Mucosa of gallbladder (tissue), 1 donor: ENCODE results near the gene ZNF699. TPM values are rescaled to one million over a fixed set of nuclear protein-coding genes. Genes with fewer than 3 reads are reported as not detected.
"Not testable (repeated sequence)": the region's sequence is repeated elsewhere in the genome, so short reads cannot be mapped to it uniquely, and the experiment has no call there.

ENCODE experiments used
- DNase-seq: peaks from one replicate; pipeline ENCODE4 v3.0.0-alpha.2; 2020; ENCODE audit warnings: low spot score
- total RNA-seq: library from RNA; stranded (reverse); gene quantifications from one replicate; pipeline ENCODE4 v1.2.1, GENCODE V29; 2021
- donor health status: DM: no; HTN: no; CAD: no.

ZNF699 gene
- total RNA-seq: 6.3 TPM

DNA sequence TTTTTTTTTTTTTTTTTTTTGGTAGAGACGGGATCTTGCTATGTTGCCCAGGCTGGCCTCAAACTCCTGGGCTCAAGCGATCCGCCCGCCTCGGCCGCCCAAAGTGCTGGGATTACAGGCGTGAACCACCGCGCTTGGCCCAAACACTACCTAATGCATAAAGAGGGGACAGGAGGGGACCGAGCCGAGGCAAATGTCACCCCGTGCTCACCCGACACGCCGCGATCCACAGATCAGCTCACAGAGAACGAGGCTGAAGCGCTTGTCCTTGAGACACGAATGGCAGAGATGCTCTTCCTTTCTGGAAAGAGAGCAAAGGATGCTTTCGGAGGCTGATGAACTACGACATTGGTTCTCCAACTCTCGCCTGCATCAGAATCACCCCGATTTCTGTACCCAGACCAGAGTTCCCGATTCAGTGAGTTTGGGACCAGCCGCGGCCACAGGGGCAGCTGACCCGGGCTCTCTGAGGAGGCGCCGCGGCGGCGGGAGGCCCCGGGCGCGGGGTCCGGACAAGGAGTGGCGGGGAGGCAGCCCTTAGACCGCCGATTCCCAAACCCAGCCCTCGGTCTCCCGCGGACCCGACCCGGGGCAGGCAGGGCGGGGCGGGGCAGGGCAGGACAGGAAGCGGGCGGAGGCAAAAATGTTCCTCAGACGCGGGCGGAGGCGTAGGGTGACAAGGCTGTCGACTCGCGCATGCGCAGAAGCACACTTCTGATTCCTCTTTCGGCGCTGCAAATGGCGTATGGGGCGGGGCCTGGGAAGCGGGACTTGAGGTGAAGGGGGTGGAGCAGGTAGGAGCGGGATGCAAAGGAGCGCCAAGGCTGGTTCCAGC is at the start of gene ZNF699:
Gene ZNF699 (minus strand): TSS at position 700 of the 835 bp plus-strand sequence. CDS start 4,719 bp downstream, outside the sequence.
- peak; percentile 97 for DNase-seq

DNA sequence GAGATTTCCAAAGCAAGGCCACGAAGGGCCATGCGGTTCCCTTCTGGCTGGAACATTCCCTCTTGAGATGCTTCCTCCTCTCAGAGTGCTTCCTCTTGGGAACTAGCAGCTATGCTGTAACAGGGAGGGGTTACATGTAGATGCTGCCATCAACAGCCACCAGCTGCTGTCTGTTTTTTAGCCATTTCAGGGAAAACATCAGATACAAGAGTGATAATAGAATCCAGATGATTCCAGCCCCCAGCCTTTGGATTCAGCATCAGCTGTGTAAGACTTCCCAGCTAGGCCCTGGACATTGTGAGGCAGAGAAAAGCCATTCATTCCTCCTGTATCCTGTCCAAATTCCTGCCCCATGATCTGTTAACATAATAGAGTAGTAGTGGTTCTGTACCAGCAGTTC is 45.0 kb upstream of the ZNF699 start:
- DNase-seq: no peak

DNA sequence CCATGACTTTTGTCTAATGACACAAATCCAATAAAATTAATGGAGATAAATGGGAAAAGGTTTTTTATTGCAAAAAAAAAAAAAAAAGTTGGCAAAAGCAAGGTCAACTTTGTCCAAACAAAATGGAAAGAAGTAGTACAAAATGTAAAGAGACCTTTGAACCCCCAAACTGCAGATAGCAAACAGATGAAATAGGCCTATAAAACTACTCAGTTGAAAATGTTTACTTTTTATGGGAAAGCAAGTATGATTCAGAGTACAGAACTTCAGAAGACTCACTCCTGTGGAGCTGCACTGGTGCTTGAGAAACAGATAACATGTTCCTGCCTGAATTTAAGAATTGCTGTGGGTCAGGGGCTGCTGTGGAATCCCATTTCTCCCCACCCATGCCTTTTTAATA is 43.4 kb upstream of the ZNF699 start:
- no peak for DNase-seq

DNA sequence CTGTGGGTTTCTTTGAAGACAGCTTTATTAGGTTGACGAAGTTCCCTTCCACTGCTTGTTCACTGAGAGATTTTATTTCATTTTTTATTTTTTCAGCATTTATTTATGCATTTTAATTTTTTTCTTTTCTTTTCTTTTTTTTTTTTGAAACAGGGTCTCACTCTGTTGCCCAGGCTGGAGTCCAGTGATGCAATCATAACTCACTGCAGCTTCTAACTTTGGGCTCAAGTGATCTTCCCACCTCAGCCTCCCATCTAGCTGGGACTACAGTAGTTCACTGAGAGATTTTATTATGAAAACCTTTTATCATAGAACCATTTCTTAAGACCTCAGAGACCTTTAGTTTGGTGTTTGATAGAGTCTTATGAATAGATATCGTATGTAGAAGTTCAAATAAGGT is 42.9 kb upstream of the ZNF699 start:
- DNase-seq: no peak

DNA sequence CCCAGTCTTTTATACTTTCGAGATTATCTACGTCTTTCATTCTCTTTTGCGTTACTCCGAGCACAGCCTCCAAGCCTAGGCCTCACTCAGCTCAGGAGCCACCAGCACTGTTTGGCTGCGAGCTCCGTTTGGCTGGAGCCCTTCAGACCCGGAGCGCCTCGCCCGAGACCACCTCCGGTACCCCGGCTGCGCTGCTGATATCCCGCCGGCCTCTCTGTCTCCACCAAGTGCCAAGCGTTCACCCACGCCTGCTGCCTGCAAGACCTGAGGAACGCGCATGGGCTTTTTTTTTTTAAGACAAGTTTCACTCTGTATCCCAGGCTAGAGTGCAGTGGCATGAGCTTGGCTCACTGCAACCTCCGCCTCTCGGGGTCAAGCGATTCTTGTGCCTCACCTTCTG is 39.0 kb upstream of the ZNF699 start:
- no peak for DNase-seq

DNA sequence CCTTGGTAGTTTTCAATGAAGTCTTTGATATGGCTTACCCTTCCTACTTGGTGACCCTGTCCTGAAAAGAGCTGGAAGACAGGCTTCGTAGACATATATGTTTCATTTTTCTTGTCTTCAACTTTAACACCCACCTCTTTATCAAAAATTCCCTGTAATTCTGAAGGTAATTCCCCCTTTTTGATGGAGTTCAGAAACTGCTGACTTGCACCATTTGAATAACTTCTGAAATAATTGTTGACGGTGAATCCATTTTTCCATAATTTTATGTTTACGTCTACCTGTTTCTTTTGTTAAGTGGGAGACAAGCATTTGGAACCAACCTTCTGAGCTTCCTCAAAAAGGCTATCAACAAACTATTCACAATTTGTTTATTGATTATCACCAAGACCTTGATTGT is 38.6 kb upstream of the ZNF699 start:
- no peak for DNase-seq

DNA sequence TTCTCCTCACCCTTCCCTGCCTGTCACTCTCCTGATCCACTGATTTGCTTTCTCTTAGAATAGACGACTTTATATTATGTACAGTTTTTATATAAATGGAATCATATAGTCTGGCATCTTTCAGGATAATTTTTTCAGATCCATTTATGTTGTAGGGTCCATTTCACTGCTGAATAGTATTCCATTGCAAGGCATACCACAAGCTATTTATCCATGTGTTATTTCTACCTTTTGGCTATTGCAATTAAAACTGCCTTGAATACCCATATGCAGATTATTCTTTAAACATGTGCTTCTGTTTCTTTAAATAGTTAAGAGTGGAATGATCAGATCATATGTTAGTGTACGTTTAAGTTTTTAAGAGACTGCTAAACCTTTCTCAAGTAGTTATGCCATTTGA is 35.4 kb upstream of the ZNF699 start:
- DNase-seq: no peak

DNA sequence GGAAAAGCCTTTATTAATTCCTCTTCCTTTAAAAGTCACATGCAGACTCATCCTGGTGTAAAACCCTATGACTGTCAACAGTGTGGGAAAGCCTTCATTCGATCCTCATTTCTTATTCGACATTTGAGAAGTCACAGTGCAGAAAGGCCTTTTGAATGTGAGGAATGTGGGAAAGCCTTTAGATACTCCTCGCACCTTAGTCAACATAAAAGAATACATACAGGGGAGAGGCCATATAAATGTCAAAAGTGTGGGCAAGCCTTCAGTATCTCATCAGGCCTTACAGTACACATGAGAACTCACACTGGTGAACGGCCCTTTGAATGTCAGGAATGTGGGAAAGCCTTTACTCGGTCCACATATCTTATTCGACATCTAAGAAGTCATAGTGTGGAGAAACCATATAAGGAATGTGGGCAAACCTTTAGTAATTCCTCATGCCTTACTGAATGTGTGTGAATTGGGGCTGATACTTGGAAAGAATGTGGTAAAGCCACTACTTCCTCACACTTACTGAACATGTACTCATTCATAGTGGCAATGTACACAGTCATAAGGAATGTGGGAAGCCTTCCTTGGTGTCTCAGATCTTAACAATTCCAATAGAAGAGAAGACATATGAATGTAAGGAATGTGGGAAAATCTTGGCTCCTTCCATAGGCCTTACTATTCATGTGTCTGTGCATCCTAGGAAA is 33.1 kb upstream of the ZNF699 start:
- no peak for DNase-seq

DNA sequence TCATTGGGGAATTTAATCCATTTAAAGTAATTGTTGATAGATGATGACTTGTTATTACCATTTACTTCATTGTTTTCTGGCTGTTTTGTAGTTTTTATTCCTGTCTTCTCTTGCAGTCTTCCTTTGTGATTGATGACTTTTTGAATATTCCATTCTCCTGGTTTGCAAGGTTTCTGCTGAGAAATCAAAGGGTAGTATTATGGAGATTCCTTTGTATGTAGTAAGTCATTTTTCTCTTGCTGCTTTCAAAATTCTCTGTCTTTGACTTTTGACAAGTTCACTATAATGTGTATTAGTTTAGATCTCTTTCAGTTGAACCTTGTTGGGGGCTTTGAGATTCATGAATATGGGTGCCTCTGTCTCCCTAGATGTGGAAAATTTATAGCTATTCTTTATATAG is 20.4 kb upstream of the ZNF699 start:
- no peak for DNase-seq

DNA sequence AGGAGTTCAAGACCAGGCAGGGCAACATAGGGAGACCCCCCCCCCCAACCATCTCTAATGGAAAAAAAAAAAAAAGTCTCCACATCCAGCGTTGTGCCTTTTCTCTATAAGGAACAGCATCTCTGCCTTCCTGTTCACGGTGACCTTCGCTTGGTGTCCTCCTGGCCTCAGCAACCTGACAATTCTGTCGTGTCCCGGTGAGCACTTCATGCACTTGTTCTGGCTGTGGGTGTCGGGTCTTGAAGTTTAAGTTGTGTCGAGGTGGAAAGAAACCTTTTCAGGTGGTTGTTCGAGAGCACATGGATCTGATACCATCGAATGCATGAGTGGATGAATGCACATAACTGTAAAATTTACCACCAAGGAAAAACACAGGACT is 14.9 kb upstream of the ZNF699 start:
- no peak for DNase-seq

DNA sequence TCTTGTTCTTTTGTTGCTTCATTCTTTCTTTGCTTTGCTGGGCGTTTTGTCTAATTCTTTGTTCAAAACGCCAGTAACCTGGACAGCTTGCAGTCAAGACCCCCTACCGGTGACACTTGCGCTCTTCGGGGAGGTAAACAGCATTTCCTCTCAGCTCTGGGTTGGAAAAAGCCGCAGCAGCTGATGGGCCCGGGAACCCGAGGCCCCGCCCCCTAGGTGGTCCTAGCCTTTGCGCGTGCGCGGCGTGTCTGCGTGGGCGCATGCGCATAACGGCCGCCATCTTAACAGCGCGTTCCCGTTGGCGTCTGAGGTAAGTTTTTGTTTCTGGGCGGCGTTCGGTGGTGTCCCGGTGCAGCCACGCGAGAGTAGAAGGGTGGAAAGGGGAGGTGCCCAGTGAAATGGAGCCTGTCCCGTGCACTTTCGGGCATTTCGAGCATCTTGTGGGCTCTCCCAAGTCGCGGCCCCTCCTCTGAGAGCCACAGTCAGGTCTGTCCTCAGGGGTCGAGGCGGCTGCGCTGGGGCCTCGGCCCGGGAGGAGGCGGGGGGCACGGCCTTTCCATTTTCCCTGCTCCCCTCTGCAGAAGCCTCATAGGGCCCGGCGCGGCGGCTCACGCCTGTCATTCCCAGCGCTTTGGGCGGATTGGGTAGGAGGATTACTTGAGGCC is 14.4 kb upstream of the ZNF699 start, which contains the start of gene ZNF559:
Gene ZNF559 (plus strand): TSS at position 261 of the 665 bp plus-strand sequence. CDS start 14,371 bp downstream, outside the sequence.
- DNase-seq: peak; percentile 95

DNA sequence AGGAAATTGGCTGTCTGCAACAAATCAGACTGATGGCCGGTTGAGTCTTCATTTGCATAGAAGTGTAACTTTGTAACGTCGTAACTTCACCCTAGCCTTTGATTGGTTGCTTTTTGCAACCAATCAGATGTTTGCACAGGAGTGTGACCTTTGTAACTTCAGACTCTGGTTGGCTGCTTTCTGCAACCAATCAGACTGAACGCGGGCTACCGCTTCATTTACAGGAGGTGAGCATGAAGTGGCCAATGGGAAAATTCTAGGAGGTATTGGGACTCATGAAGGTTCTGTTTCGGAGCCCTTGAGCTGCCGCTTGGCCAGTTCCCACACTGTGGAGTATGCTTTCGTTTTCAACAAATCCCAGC is 13.9 kb upstream of the ZNF699 start:
- DNase-seq: peak; percentile 82

DNA sequence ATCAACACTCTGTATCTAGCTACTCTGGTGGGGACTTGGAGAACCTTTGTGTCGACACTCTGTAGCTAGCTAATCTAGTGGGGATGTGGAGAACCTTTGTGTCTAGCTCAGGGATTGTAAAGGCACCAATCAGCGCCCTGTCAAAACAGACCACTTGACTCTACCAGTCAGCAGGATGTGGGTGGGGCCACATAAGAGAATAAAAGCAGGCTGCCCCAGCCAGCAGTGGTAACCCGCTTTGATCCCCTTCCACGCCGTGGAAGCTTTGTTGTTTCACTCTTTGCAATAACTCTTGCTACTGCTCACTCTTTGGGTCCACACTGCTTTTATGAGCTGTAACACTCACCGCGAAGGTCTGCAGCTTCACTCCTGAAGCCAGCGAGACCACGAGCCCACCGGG is 12.6 kb upstream of the ZNF699 start:
- not testable (repeated sequence) for DNase-seq

DNA sequence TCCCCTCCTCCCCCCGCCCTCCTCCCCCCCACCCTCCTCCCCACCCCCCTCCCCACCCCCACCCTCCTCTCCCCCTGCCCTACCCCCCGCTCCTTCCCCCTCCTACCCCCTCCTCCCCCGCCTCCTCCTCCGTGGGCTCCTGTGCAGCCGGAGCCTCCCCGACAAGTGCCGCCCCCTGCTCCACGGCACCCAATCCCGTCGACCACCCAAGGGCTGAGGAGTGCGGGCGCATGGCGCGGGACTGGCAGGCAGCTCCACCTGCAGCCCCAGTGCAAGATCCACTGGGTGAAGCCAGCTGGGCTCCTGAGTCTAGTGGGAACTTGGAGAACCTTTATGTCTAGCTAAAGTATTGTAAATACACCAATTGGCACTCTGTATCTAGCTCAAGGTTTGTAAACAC is 12.1 kb upstream of the ZNF699 start:
- DNase-seq: not testable (repeated sequence)

DNA sequence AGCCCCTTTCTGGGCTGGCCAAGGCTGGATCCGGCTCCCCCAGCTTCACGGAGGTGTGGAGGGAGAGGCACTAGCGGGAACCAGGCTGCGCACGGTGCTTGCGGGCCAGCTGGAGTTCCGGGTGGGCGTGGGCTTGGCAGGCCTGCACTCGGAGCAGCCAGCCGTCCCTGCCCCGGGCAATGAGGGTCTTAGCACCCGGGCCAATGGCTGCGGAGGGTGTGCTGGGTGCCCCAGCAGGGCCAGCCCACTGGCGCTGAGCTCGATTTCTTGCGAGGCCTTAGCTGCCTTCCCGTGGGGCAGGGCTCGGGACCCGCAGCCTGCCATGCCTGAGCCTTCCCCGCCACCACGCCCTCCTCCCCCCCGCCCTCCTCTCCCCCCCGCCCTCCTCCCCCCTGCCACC is 11.7 kb upstream of the ZNF699 start:
- DNase-seq: no peak

DNA sequence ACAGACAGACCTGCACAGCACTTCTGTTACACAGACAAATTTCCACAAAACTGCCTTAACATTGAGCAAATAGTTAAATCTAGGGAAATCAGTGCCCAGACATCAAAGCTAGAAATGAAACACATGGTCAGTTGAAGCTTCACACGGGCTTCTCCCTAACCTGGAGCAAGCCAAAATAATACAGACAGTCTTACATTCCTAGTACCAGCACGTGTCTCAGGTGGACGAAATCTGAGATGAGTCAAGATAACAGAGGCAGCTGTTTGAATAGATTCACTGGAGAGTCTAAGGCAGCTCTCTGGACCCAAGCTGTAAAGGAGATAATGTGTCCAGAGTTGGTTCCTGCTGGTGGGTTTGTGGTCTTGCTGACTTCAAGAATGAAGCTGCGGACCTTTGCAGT is 4.1 kb upstream of the ZNF699 start:
- no peak for DNase-seq

DNA sequence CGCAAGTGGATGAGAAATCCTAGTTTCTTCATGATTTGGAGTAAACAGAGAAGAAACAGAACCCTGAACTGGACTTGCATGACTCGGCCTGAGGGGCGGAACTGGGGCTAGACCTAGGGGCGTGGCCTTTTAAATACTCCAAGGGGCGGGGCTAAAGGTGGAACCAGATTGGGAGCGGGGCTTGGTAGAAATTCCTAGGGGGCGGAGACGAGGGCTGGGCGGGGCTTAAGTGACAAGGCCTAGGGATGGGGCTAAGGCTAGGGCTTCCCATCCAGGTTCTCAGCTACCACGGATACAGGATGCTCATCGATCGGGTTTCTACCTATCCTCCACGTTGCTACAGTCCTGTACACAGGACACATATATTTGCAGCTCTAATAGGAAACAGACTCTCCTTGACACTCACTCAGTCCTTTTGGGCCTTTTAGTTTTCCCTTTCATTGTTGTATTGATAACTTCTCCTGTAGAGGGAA is 372 bp upstream of the ZNF699 start:
- peak; percentile 91 for DNase-seq

DNA sequence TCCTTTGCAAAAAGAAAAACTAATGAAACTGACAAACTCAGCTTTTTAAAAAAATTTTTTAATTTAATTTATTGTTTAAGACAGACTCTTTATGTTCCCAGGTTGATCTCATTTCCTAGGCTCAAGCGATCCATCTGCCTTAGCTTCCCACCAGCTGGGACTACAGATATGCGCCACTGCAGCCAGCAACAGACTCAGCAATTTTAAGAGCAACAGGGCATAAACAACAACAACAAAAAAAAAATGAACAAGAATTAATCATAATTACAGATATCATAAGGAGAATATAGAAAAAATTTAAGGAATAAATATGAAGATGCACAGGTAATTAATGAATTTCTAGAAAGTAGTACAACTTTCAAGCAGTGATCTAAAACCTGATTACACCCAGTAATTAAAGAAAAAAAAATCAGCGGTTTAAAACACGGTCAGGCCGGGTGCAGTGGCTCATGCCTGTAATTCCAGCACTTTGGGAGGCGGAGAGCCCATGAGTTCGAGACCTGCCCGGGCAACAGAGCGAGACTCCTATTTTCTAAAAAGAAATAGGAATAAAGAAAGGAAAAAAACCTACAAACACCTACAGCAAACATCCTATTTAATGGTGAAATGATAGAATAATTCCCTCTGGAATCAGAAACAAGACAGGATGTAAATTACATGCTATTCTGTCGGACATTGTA is 1.4 kb downstream of the ZNF699 start:
- DNase-seq: no peak

DNA sequence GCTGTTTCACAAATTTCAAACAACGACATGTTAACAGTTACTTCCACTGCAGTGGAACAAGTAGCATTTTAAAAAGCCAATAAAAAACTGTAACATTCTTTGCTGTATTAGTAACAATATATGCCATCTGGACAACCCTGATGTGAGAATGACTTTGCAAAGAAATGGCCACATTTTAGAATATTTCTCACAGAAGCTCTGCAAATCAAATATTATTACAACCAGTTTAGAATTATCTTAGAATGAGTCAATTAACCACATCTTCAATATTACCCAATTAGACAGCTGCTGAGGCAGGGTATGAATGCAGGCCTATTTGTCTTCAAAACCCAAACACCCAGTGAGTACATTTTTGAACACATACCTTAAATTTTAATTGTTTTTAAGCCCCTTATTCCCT is 3.2 kb downstream of the ZNF699 start:
- no peak for DNase-seq

DNA sequence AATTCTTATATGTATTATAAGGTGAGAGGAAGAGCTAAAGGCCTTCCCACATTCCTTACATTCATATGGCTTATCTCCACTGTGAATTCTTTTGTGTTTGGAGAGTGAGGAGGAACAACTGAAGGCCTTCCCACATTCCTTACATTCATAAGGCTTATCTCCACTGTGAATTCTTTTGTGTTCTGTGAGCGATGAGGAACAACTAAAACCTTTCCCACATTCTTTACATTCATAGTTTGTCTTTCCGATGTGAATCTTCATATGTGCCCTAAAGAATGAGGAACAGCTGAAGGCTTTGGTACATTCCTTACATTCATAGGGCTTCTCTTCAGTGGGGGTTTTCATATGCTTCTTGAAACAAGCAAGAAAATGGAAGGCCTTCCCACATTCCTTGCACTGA is 13.3 kb downstream of the ZNF699 start:
- DNase-seq: no peak

DNA sequence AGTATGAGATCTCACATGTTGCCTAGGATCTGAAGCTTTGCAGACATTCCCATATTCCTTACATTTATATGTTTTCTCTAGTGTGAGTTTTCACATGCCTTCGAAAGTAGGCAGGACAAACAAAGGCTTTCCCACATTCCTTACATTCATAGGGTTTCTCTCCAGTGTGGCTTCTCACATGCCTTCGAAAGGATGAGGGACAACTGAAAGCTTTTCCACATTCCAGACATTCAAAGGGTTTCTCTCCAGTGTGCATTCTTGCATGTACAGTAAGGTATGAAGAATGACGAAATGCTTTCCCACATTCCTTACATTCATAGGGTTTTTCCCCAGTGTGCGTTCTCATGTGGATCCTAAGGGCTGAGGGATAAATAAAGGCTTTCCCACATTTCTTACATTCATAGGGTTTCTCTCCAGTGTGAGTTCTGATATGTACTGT is 14.2 kb downstream of the ZNF699 start:
- DNase-seq: no peak
